ENCODE data around the gene CACNA1C. TPM values are rescaled to one million over a fixed set of nuclear protein-coding genes. Genes with fewer than 3 reads are reported as not detected.

Gene CACNA1C
- total and polyA plus RNA-seq, 2 donors from 2014 or later, result 1.6 to 17.4 TPM

DNA sequence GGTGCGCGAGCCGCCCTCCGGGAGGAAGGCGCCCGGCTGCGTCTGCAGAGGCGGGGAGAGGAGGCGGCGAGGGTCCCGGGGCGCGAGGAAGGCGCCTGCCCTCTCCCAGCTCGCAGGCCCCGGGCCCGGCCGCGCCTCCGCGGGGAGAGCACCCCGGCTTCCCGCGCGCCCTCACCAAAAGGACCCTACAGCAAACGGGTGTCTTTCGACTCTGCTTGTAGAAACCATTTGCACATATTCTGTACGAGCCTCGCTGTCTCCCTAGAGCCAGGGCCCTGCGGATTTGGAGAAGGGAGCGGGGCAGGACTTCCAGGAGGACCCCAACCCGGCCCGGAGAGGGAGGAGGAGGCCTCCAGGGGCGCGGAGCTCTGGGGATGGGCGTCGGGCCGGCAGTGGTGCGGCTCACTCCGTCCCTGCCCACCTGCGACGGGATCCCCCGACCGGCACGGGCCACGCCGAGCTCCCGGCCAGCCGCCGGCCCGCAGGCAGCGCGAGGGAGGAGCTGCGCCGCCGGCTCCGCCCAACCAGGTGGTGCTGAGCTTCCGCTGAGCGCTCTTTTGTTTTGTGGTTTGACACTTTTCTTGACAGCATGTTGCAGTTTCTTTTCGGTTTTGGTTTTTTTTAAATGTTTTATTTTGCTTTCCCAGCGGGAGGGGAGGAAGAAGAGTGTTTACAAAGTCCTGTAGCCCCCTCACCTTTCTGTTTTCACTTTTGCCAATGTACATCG lies 638.7 kb downstream of the CACNA1C start:
- no peaks in the 10 kb centered on the region for H3K4me1 ChIP-seq (ENCODE audit: control insufficient read depth in 2 of 3, insufficient read depth in 2 of 3, low read depth in 1 of 3, low read length in 3 of 3)
- no peaks in the 10 kb centered on the region for H3K27me3 ChIP-seq (ENCODE audit: control insufficient read depth, insufficient read depth, low read length)
- no peaks in the 10 kb centered on the region for H3K9me3 ChIP-seq (ENCODE audit: control insufficient read depth in 2 of 3, insufficient read depth in 1 of 3, low read length in 3 of 3)
- intact Hi-C loops (cut with DNase I), result no loop called here
- TF ChIP-seq, protein P1, sequence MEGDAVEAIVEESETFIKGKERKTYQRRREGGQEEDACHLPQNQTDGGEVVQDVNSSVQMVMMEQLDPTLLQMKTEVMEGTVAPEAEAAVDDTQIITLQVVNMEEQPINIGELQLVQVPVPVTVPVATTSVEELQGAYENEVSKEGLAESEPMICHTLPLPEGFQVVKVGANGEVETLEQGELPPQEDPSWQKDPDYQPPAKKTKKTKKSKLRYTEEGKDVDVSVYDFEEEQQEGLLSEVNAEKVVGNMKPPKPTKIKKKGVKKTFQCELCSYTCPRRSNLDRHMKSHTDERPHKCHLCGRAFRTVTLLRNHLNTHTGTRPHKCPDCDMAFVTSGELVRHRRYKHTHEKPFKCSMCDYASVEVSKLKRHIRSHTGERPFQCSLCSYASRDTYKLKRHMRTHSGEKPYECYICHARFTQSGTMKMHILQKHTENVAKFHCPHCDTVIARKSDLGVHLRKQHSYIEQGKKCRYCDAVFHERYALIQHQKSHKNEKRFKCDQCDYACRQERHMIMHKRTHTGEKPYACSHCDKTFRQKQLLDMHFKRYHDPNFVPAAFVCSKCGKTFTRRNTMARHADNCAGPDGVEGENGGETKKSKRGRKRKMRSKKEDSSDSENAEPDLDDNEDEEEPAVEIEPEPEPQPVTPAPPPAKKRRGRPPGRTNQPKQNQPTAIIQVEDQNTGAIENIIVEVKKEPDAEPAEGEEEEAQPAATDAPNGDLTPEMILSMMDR (IDR thresholded peaks at IDR 0.05; ENCODE audit: borderline replicate concordance, extremely low read depth, insufficient read depth), result no peak
- peak overlapping the region in 1 of 3 donors; percentile 8 for H3K9ac ChIP-seq (ENCODE audit: low read length in 3 of 3)
- H3K36me3 ChIP-seq (ENCODE audit: control insufficient read depth in 2 of 3, insufficient read depth in 3 of 3, low read length in 3 of 3), result no peaks in the 10 kb centered on the region
- FAIRE-seq (no peak), DNase-seq (peak; percentile 59 to 69 (median 64))
- H3K27ac ChIP-seq (ENCODE audit: low read depth in 2 of 2, low read length in 2 of 2), result no peak overlapping the region
- peak overlapping the region in 2 of 3 donors; percentile 48 to 60 for H3K4me3 ChIP-seq (ENCODE audit: low read length in 3 of 3)

DNA sequence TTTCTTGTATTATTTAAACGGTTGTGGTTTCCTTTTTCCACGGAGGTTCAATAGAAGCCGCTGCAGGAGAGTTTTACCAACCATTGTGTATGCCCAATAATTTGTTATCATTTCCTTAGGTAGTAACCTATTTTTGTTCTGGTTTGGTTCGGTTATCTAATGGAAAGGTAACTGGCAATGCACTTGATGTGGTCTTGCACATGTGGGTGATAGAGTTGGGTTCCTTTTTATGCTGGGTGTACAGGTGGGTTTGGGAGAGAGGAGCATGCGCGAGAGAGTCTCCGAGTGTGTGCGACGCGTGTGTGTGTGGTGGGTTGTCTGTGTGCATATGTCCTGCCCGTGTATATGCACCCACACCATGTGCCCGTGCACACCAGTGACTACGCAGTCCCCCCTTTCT lies 639.3 kb downstream of the CACNA1C start:
- H3K27me3 ChIP-seq (ENCODE audit: control insufficient read depth, insufficient read depth, low read length), result no peaks in the 10 kb centered on the region
- intact Hi-C loops (cut with DNase I), result no loop called here
- H3K9me3 ChIP-seq (ENCODE audit: control insufficient read depth in 2 of 3, insufficient read depth in 1 of 3, low read length in 3 of 3), result no peaks in the 10 kb centered on the region
- FAIRE-seq (no peak), DNase-seq (no peak)
- peak overlapping the region in 2 of 3 donors; percentile 48 to 60 for H3K4me3 ChIP-seq (ENCODE audit: low read length in 3 of 3)
- TF ChIP-seq, protein P1 (IDR thresholded peaks at IDR 0.05; ENCODE audit: borderline replicate concordance, extremely low read depth, insufficient read depth), result no peak
- no peak overlapping the region for H3K27ac ChIP-seq (ENCODE audit: low read depth in 2 of 2, low read length in 2 of 2)
- H3K9ac ChIP-seq (ENCODE audit: low read length in 3 of 3), result peak overlapping the region in 1 of 3 donors; percentile 8
- H3K4me1 ChIP-seq (ENCODE audit: control insufficient read depth in 2 of 3, insufficient read depth in 2 of 3, low read depth in 1 of 3, low read length in 3 of 3), result no peaks in the 10 kb centered on the region
- no peaks in the 10 kb centered on the region for H3K36me3 ChIP-seq (ENCODE audit: control insufficient read depth in 2 of 3, insufficient read depth in 3 of 3, low read length in 3 of 3)

DNA sequence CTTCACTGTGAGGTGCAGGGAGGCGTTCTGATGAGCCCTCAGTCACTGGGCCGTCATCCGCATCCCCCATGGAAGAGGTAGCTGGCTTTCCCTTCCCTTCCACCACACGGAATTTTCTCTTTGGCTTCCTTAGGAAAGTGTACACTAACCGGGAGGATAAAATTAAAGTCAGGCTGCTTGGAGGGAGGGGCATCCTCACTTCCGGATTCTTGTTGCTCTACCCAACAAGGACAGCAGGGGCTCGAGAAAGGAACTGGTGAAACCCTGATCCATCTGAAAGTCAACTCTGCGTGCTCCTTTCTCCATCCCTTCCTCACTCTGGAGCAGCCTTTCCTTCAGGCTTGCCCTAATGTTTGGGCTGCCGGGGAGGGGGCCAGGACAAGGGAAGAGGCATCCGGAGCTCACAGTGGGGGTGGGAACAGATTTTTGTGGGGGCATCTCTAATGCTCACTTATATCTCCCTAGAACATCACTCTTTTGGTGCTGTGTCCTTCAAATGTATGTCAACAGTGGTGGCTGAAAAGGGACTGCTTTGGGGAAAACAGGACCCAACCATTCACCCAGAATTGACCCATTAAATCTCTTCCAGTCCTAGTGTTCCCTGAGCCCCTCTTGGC lies 640.6 kb downstream of the CACNA1C start:
- peak in 1 of 5 donors; percentile 42 for DNase-seq
- Histone ChIP-seq H3K9ac (ENCODE audit: low read length in 3 of 3) (no peak overlapping the region), H3K9me3 (ENCODE audit: control insufficient read depth in 2 of 3, insufficient read depth in 1 of 3, low read length in 3 of 3) (no peaks in the 10 kb centered on the region), H3K4me3 (ENCODE audit: low read length in 3 of 3) (no peak overlapping the region), H3K27ac (ENCODE audit: low read depth in 2 of 2, low read length in 2 of 2) (no peak overlapping the region), H3K27me3 (ENCODE audit: control insufficient read depth, insufficient read depth, low read length) (no peaks in the 10 kb centered on the region), H3K4me1 (ENCODE audit: control insufficient read depth in 2 of 3, insufficient read depth in 2 of 3, low read depth in 1 of 3, low read length in 3 of 3) (no peaks in the 10 kb centered on the region), H3K36me3 (ENCODE audit: control insufficient read depth in 2 of 3, insufficient read depth in 3 of 3, low read length in 3 of 3) (no peaks in the 10 kb centered on the region)
- FAIRE-seq, result no peak
- TF ChIP-seq, protein P1 (IDR thresholded peaks at IDR 0.05; ENCODE audit: borderline replicate concordance, extremely low read depth, insufficient read depth), result no peak
- intact Hi-C loops (cut with DNase I), result no loop called here
